Stomach (tissue), 4 donors: ENCODE results near the gene STIL.
"Not testable (repeated sequence)": the region's sequence is repeated elsewhere in the genome, so short reads cannot be mapped to it uniquely, and the experiment has no call there.

ENCODE experiments used
- CTCF ChIP-seq, 7 experiments: fragments of 450-650 bp in 4 of 7; fragments of 200-600 bp in 3 of 7; sonication (generic) in 3 of 7; IDR thresholded peaks; one replicate each; pipeline ENCODE4 v1.5.1; 2016 to 2019; ENCODE audit warnings: antibody characterized with exemption in 7 of 7, control low read depth in 2 of 7, mild to moderate bottlenecking in 1 of 7
- EP300 ChIP-seq: sonication (generic); formaldehyde crosslinking; IDR thresholded peaks from one replicate; pipeline ENCODE4 v1.6.1; 2017; ENCODE audit warnings: antibody characterized with exemption
- POLR2A ChIP-seq, 4 donors: fragments of 450-650 bp; IDR thresholded peaks; one replicate each; pipeline ENCODE4 v1.6.1; 2016; ENCODE audit warnings: antibody characterized with exemption in 4 of 4, control low read depth in 2 of 4, mild to moderate bottlenecking in 1 of 4, moderate library complexity in 1 of 4
- POLR2AphosphoS5 ChIP-seq, 3 donors: sonication (generic); formaldehyde crosslinking; IDR thresholded peaks; one replicate each; pipeline ENCODE4 v1.6.1; 2016; ENCODE audit warnings: antibody characterized with exemption in 3 of 3

DNA sequence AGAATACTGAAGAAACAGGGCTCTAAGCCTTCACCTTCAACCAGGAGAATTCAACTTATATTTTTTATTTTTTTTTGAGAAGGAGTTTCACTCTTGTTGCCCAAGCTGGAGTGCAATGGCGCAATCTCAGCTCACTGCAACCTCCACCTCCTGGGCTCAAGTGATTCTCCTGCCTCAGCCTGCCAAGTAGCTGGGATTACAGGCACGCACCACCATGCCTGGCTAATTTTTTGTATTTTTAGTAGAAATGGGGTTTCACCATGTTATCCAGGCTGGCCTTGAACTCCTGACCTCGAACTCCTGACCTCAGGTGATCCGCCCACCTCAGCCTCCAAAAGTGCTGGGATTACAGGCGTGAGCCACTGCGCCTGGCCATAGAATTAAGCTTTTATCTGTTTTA is 19.1 kb downstream of the STIL start:
- not testable (repeated sequence) for TF ChIP-seq CTCF (IDR thresholded peaks at IDR 0.05); POLR2A (IDR thresholded peaks at IDR 0.05); POLR2AphosphoS5 (IDR thresholded peaks at IDR 0.05); EP300
